AG09319 (cell line): ENCODE results near the gene FMO5.

Experiments used
- DNase-seq: peaks from one replicate; pipeline ENCODE4 v3.0.0-alpha.2; 2010; ENCODE audit warnings: low read depth; ENCODE audit errors: extremely low read depth
- CTCF ChIP-seq: IDR thresholded peaks from 2 replicates; pipeline ENCODE4 v1.5.1; 2011; ENCODE audit warnings: low read depth, mild to moderate bottlenecking, inconsistent platforms, low read length, moderate library complexity

The FMO5 gene

DNA sequence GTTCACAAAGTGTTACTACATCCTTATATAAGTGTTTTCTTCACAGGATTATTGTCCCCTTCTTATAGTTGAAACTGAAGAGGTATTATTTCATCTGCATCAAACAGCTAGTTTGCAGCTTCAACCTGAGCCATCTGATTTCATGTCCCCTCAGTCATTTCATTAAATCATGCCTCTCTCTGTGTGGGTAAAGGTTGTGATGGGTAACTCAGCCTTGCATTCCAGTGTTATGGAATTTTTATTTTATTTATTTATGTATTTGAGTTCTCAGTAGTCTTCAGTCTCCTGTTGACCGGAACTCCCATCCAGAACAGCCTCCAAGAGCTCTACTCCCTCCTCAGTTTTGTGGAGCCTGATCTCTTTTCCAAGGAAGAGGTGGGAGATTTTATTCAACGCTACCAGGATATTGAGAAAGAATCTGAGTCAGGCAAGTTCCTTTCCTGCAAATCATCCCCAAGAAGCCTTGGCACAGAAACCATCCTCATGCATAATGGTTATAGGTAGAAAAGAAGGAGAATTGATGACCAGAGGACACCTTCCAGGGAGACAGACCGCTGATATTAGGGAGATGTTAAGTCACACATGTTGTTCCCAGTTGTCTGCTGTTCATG, 39.1 kb upstream of the FMO5 start:
- no peak for DNase-seq

GRCh38 chr1:147260956-147261355, 35.8 kb upstream of the FMO5 start:
- TF ChIP-seq CTCF, result no peak
- DNase-seq, result no peak

More for the DNA sequence above, 39.1 kb upstream of the FMO5 start:
- no peak for TF ChIP-seq CTCF

GRCh38 chr1:147252540-147252939, 27.4 kb upstream of the FMO5 start:
- DNase-seq, result no peak
- no peak for TF ChIP-seq CTCF

DNA sequence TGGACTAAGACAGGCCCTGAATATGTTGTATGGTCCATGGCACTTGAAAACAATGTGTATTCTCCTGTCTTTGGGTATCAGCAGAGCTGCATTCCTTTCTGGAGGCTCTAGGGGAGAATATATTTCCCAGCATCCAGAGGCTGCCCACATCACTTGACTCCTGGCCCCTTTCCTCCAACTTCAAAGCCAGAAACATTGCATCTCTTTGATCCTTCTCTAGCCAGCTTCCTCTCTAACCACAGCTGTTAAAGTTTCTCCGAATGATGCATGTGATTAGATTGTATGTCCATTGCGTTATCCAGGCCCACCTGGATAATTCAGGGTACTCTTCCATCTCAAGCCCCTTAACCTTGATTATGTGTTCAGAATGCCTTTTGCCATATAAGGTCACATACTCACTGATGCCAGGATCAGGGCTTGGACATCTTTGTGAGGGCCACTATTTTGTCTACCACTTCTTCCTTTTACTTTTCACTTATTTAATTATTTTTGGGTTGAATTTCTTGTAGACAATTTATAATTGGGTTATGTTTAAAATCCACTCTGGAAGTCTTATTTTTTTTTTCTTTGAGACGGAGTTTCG, 22.6 kb upstream of the FMO5 start:
- TF ChIP-seq CTCF, result no peak
- no peak for DNase-seq

DNA sequence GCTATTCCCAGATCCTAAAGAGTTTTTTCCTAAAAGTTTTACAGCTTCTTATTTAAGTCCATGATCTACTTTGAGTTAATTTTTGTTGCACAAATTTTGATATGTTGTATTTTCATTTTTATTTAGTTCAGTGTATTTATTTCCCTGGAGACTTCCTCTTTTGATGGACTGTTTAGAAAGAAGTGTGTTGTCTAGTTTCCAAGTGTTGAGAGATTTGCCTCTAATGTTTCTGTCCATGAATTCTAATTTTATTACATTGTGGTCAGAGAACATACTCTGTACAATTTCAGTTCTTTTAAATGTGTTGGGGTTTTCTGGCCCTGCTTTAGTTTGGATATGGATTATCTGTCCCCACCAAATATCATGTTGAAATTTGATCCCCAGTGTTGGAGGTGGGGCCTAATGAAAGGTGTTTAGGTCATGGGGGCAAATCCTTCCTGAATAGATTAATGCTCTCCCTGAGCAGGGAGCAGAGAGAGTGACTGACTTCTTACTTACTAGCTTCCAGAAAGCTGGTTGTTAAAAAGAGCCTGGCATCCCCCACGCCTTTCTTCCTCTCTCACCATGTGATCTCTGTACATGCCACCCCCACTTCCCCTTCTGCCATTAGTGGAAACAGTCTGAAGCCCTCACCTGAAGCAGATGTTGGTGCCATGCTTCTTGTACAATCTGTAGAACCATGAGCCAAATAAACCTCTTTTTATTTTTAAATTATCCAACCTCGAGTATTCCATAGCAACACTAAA, 21.9 kb upstream of the FMO5 start:
- no peak for DNase-seq
- no peak for TF ChIP-seq CTCF

- no peak for DNase-seq
- TF ChIP-seq CTCF, result no peak
These were observed 21.0 kb upstream of the FMO5 start for GRCh38 chr1:147246044-147246690.

GRCh38 chr1:147245586-147246021, 20.5 kb upstream of the FMO5 start:
- TF ChIP-seq CTCF, result no peak
- DNase-seq, result no peak
